ENCODE measurements around the gene CAMK1D.

GRCh38 chr10:12503311-12503710, 154.0 kb downstream of the CAMK1D start:
- no peak for TF ChIP-seq POLR2A (IDR thresholded peaks at IDR 0.05)
- TF ChIP-seq CTCF (IDR thresholded peaks at IDR 0.05): no peak

All from breast epithelium (tissue), 3 donors.